HCT116 (cell line): ENCODE results near the gene ERBIN. TPM values are rescaled to one million over a fixed set of nuclear protein-coding genes. Genes with fewer than 3 reads are reported as not detected.

Experiments used
- ATAC-seq: fragments of 200-7000 bp; cut with Tn5 transposase; 2 replicates; pipeline ENCODE4 v1.9.1; 2020; ENCODE audit warnings: mild to moderate bottlenecking, moderate library complexity
- BruUV-seq: library from RNA; stranded (reverse); fragments of 400-500 nt; replicated peaks from 2 replicates; lab custom pipeline; 2021; lab: Mats Ljungman, UMichigan
- CTCF ChIA-PET: fragments of 300-600 bp; sonication (Branson Sonifier 250); formaldehyde crosslinking; loops from one replicate; lab custom pipeline; 2021; ENCODE audit warnings: antibody characterized with exemption; lab: Charles Lee
- POLR2A ChIA-PET: fragments of 300-600, 350-600 bp; sonication (Branson Sonifier 250); formaldehyde crosslinking; loops from one replicate; lab custom pipeline; 2021; ENCODE audit warnings: antibody characterized with exemption; lab: Charles Lee
- RAD21 ChIA-PET, 2 experiments: fragments of 300-600 bp; sonication (Branson Sonifier 250); formaldehyde crosslinking; loops; one replicate each; lab custom pipeline; 2023; ENCODE audit warnings: low total read pairs in 2 of 2; ENCODE audit not compliant: uncharacterized antibody in 2 of 2, unreplicated experiment in 2 of 2, low non-redundant PET in 1 of 2; lab: Charles Lee
- DNase-seq: peaks from one replicate; pipeline ENCODE4 v3.0.0-alpha.2; 2010; ENCODE audit warnings: low read depth, low spot score
- H2AFZ ChIP-seq: fragments of 200-600 bp; shearing (Covaris generic), sonication (generic); 2 replicates; pipeline ENCODE4 v1.6.1; 2017; ENCODE audit warnings: low read depth, mixed run types, mixed read lengths, antibody characterized with exemption, low read length; ENCODE audit not compliant: poor library complexity, severe bottlenecking
- H3K27ac ChIP-seq: 2 replicates; pipeline ENCODE4 v1.5.1; 2012; ENCODE audit warnings: low read depth, low read length
- H3K27me3 ChIP-seq: fragments of 200-600 bp; sonication (generic); 2 replicates; pipeline ENCODE4 v1.6.1; 2016; ENCODE audit warnings: mixed run types, low read length, mixed read lengths; ENCODE audit not compliant: insufficient read depth
- H3K36me3 ChIP-seq, 2 experiments: fragments of 200-500 bp in 1 of 2; fragments of 200-600 bp in 1 of 2; sonication (Bioruptor generic) in 1 of 2; sonication (generic) in 1 of 2; 2 replicates each; pipeline versions ENCODE4 v1.5.1 to v1.6.1; 2014 to 2016; ENCODE audit warnings: low read length in 2 of 2, inconsistent platforms in 1 of 2, mixed read lengths in 1 of 2, mixed run types in 1 of 2; ENCODE audit not compliant: insufficient read depth in 2 of 2, control insufficient read depth in 1 of 2
- H3K4me1 ChIP-seq, 2 experiments: fragments of 200-600 bp in 1 of 2; sonication (generic) in 1 of 2; 2 replicates each; pipeline versions ENCODE4 v1.5.1 to v1.6.1; 2012 to 2017; ENCODE audit warnings: low read length in 2 of 2, inconsistent platforms in 1 of 2, mild to moderate bottlenecking in 1 of 2, mixed read lengths in 1 of 2, mixed run types in 1 of 2, moderate library complexity in 1 of 2; ENCODE audit not compliant: insufficient read depth in 2 of 2, control insufficient read depth in 1 of 2
- H3K4me2 ChIP-seq: fragments of 200-600 bp; sonication (generic); 2 replicates; pipeline ENCODE4 v1.6.1; 2017; ENCODE audit warnings: mixed run types, low read length, mixed read lengths
- H3K4me3 ChIP-seq, 2 experiments: fragments of 200-600 bp in 1 of 2; sonication (generic) in 1 of 2; replicated peaks in 1 of 2; 2 replicates each; pipeline ENCODE4 v1.5.1; 2011 to 2016; ENCODE audit warnings: low read length in 2 of 2, control low read depth in 1 of 2, low read depth in 1 of 2, mild to moderate bottlenecking in 1 of 2, mixed read lengths in 1 of 2, mixed run types in 1 of 2
- H3K79me2 ChIP-seq: fragments of 200-600 bp; sonication (generic); 2 replicates; pipeline ENCODE4 v1.6.1; 2017; ENCODE audit warnings: mild to moderate bottlenecking, mixed run types, low read length, moderate library complexity, mixed read lengths; ENCODE audit not compliant: insufficient read depth
- H3K9ac ChIP-seq: fragments of 200-600 bp; sonication (generic); 2 replicates; pipeline ENCODE4 v1.6.1; 2016; ENCODE audit warnings: low read length, mixed read lengths
- H3K9me2 ChIP-seq: fragments of 200-600 bp; sonication (generic), shearing (Covaris generic); 2 replicates; pipeline ENCODE4 v1.6.1; 2017; ENCODE audit warnings: mixed run types, mild to moderate bottlenecking, moderate library complexity; ENCODE audit not compliant: insufficient read depth
- H3K9me3 ChIP-seq, 2 experiments: fragments of 200-500 bp in 1 of 2; fragments of 200-600 bp in 1 of 2; sonication (Bioruptor generic) in 1 of 2; sonication (generic) in 1 of 2; 2 replicates each; pipeline ENCODE4 v1.6.1; 2014 to 2017; ENCODE audit warnings: low read length in 2 of 2, mixed read lengths in 2 of 2, inconsistent platforms in 1 of 2, low read depth in 1 of 2, mild to moderate bottlenecking in 1 of 2, mixed run types in 1 of 2, moderate library complexity in 1 of 2; ENCODE audit not compliant: control insufficient read depth in 1 of 2, insufficient read depth in 1 of 2
- H4K20me1 ChIP-seq: fragments of 200-600 bp; sonication (generic), shearing (Covaris generic); 2 replicates; pipeline ENCODE4 v1.6.1; 2017; ENCODE audit warnings: mixed run types, mild to moderate bottlenecking, moderate library complexity; ENCODE audit not compliant: insufficient read depth
- CBX3 ChIP-seq: IDR thresholded peaks from 2 replicates; pipeline ENCODE4 v1.6.1; 2012; ENCODE audit warnings: low read depth
- CEBPB ChIP-seq: IDR thresholded peaks from 2 replicates; pipeline ENCODE4 v1.6.1; 2012; ENCODE audit warnings: low read depth
- EGR1 ChIP-seq: IDR thresholded peaks from 2 replicates; pipeline ENCODE4 v1.6.1; 2012; ENCODE audit warnings: low read depth
- ELF1 ChIP-seq: IDR thresholded peaks from 2 replicates; pipeline ENCODE4 v1.6.1; 2012; ENCODE audit warnings: low read depth, borderline replicate concordance
- EZH2 ChIP-seq: fragments of 200-600 bp; sonication (generic); IDR thresholded peaks from 2 replicates; pipeline ENCODE4 v1.6.1; 2017; ENCODE audit warnings: antibody characterized with exemption, mixed run types
- EZH2phosphoT487 ChIP-seq: fragments of 200-600 bp; IDR thresholded peaks from 2 replicates; pipeline ENCODE4 v1.6.1; 2018; ENCODE audit warnings: antibody characterized with exemption, borderline replicate concordance
- JUND ChIP-seq: IDR thresholded peaks from 2 replicates; pipeline ENCODE4 v1.6.1; 2012
- POLR2AphosphoS5 ChIP-seq: IDR thresholded peaks from 2 replicates; pipeline ENCODE4 v1.6.1; 2011; ENCODE audit warnings: mild to moderate bottlenecking, low read depth, low read length, moderate library complexity
- RAD21 ChIP-seq: IDR thresholded peaks from 2 replicates; pipeline ENCODE4 v1.6.1; 2012; ENCODE audit warnings: low read depth, mild to moderate bottlenecking
- SIN3A ChIP-seq: IDR thresholded peaks from 2 replicates; pipeline ENCODE4 v1.6.1; 2012; ENCODE audit warnings: low read depth
- SP1 ChIP-seq: IDR thresholded peaks from 2 replicates; pipeline ENCODE4 v1.6.1; 2012; ENCODE audit warnings: low read depth
- SRF ChIP-seq: IDR thresholded peaks from 2 replicates; pipeline ENCODE4 v1.6.1; 2012; ENCODE audit warnings: low read depth
- TCF7L2 ChIP-seq: IDR thresholded peaks from 2 replicates; pipeline ENCODE4 v1.7.0; 2011; ENCODE audit warnings: borderline replicate concordance, inconsistent platforms; ENCODE audit not compliant: insufficient read depth, insufficient read length; ENCODE audit errors: extremely low read depth
- ZFX ChIP-seq: fragments of 450-650 bp; IDR thresholded peaks from 2 replicates; pipeline ENCODE4 v1.6.1; 2017
- ZNF274 ChIP-seq: fragments of 200-500 bp; sonication (Bioruptor generic); IDR thresholded peaks from 2 replicates; pipeline ENCODE4 v1.6.1; 2014; ENCODE audit warnings: mild to moderate bottlenecking, low read depth, low read length, inconsistent platforms
- intact Hi-C: fragments of 100-400 bp; cut with micrococcal nuclease; formaldehyde crosslinking; loops from 2 replicates; pipeline ENCODE4 v1.10.0; 2022
- total RNA-seq: library from RNA; stranded (reverse); gene quantifications from one replicate; pipeline ENCODE4 v1.2.1, GENCODE V29; 2021; ENCODE audit not compliant: unreplicated experiment
- TF ChIP-seq, protein P1 (sequence below): IDR thresholded peaks from 2 replicates; pipeline ENCODE4 v1.6.1; 2011; ENCODE audit warnings: mild to moderate bottlenecking, low read length, moderate library complexity; ENCODE audit not compliant: insufficient replicate concordance; ENCODE audit errors: extremely low read depth
- TF ChIP-seq, protein P2 (sequence below): IDR thresholded peaks from 2 replicates; pipeline ENCODE4 v1.6.1; 2012; ENCODE audit warnings: low read depth

Gene ERBIN
- total RNA-seq, 1 experiment from 2014 or later, result 57.4 TPM

DNA sequence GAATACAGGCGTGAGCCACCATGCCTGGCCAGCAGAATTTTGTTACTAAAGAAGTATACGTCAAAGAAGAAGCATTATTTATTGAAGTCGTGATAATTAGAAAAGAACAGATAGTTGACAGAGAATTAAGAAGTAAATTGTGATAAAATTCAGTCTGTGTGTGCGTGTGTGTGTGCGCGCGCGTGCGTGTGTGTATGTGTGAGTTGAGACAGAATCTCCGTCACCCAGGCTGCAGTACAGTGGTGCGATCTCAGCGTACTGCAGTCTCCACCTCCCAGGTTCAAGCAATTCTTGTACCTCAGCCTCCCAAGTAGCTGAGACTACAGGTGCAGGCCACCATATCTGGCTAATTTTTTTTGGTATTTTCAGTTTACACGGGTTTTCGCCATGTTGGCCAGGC lies 77.8 kb downstream of the ERBIN start (continued):
- TF ChIP-seq SP1, result no peak
- no peak for TF ChIP-seq SIN3A

DNA sequence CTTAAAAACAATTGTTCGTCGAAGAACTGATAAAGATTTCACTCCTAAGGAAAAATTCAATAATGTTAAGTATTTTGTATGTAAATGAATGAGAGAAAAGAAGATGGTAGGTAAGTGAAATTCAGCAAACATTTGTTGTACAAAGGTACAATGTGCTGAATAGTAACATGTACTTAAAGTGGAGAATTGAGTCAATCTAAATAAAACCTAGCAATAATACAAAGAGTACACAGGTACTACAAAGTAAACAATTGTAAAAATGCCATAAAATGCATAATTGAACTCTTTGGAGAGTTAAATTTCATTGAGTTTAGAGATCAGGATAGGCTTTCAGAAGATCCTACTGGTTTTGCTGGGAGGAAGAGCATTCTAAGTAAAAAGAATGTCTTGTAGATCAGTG lies 82.9 kb downstream of the ERBIN start:
- BruUV-seq, result no TSS peak
- Histone ChIP-seq H3K4me2 (no peak overlapping the region), H4K20me1 (peaks cover 5% of the 10 kb centered on the region; the same call in 1 of the 2 replicates), H3K79me2 (peaks cover 39% of the 10 kb centered on the region), H3K27ac (no peak overlapping the region), H3K9me3 (no peaks in the 10 kb centered on the region), H3K36me3 (0 out of 4 replicates have a peak, but pooled peaks cover 0 to 4% of the 10 kb centered on the region in 2 experiments), H3K9ac (no peak overlapping the region), H3K27me3 (no peaks in the 10 kb centered on the region), H3K4me1 (no peaks in the 10 kb centered on the region), H3K9me2 (no peaks in the 10 kb centered on the region), H3K4me3 (no peak overlapping the region), H2AFZ (no peak overlapping the region)
- ATAC-seq, result no peak
- intact Hi-C loops, result no loop called here
- no peak for DNase-seq
- ChIA-PET CTCF (no interaction called here), POLR2A (no interaction called here), RAD21 (no interaction called here)
- TF ChIP-seq RAD21 (no peak), SRF (no peak), SIN3A (no peak), EZH2phosphoT487 (no peak), CBX3 (no peak), ZFX (no peak), JUND (no peak), EZH2 (no peak), EGR1 (no peak), ZNF274 (no peak), POLR2AphosphoS5 (no peak), CEBPB (no peak), SP1 (no peak), ELF1 (no peak), TCF7L2 (no peak)
- TF ChIP-seq, protein P1, sequence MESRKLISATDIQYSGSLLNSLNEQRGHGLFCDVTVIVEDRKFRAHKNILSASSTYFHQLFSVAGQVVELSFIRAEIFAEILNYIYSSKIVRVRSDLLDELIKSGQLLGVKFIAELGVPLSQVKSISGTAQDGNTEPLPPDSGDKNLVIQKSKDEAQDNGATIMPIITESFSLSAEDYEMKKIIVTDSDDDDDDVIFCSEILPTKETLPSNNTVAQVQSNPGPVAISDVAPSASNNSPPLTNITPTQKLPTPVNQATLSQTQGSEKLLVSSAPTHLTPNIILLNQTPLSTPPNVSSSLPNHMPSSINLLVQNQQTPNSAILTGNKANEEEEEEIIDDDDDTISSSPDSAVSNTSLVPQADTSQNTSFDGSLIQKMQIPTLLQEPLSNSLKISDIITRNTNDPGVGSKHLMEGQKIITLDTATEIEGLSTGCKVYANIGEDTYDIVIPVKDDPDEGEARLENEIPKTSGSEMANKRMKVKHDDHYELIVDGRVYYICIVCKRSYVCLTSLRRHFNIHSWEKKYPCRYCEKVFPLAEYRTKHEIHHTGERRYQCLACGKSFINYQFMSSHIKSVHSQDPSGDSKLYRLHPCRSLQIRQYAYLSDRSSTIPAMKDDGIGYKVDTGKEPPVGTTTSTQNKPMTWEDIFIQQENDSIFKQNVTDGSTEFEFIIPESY, result no peak
- TF ChIP-seq, protein P2, sequence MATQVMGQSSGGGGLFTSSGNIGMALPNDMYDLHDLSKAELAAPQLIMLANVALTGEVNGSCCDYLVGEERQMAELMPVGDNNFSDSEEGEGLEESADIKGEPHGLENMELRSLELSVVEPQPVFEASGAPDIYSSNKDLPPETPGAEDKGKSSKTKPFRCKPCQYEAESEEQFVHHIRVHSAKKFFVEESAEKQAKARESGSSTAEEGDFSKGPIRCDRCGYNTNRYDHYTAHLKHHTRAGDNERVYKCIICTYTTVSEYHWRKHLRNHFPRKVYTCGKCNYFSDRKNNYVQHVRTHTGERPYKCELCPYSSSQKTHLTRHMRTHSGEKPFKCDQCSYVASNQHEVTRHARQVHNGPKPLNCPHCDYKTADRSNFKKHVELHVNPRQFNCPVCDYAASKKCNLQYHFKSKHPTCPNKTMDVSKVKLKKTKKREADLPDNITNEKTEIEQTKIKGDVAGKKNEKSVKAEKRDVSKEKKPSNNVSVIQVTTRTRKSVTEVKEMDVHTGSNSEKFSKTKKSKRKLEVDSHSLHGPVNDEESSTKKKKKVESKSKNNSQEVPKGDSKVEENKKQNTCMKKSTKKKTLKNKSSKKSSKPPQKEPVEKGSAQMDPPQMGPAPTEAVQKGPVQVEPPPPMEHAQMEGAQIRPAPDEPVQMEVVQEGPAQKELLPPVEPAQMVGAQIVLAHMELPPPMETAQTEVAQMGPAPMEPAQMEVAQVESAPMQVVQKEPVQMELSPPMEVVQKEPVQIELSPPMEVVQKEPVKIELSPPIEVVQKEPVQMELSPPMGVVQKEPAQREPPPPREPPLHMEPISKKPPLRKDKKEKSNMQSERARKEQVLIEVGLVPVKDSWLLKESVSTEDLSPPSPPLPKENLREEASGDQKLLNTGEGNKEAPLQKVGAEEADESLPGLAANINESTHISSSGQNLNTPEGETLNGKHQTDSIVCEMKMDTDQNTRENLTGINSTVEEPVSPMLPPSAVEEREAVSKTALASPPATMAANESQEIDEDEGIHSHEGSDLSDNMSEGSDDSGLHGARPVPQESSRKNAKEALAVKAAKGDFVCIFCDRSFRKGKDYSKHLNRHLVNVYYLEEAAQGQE, result no peak
- TF ChIP-seq, all 23 proteins: peak for 0
